ENCODE measurements around the gene MRPL58.

Gene MRPL58

GRCh38 chr17:75033346-75034235 is 21.1 kb downstream of the MRPL58 start (continued):
- TF ChIP-seq ZNF488 (tag by site-specific recombination; IDR thresholded peaks at IDR 0.05), result no peak
- TF ChIP-seq, protein P1, sequence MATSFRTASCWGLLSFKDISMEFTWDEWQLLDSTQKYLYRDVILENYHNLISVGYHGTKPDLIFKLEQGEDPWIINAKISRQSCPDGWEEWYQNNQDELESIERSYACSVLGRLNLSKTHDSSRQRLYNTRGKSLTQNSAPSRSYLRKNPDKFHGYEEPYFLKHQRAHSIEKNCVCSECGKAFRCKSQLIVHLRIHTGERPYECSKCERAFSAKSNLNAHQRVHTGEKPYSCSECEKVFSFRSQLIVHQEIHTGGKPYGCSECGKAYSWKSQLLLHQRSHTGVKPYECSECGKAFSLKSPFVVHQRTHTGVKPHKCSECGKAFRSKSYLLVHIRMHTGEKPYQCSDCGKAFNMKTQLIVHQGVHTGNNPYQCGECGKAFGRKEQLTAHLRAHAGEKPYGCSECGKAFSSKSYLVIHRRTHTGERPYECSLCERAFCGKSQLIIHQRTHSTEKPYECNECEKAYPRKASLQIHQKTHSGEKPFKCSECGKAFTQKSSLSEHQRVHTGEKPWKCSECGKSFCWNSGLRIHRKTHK (tag by site-specific recombination; IDR thresholded peaks at IDR 0.05), result no peak
- TF ChIP-seq, protein P2, sequence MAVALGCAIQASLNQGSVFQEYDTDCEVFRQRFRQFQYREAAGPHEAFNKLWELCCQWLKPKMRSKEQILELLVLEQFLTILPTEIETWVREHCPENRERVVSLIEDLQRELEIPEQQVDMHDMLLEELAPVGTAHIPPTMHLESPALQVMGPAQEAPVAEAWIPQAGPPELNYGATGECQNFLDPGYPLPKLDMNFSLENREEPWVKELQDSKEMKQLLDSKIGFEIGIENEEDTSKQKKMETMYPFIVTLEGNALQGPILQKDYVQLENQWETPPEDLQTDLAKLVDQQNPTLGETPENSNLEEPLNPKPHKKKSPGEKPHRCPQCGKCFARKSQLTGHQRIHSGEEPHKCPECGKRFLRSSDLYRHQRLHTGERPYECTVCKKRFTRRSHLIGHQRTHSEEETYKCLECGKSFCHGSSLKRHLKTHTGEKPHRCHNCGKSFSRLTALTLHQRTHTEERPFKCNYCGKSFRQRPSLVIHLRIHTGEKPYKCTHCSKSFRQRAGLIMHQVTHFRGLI (tag by site-specific recombination; IDR thresholded peaks at IDR 0.05), result no peak
- TF ChIP-seq ZNF341 (tag by site-specific recombination; IDR thresholded peaks at IDR 0.05; ENCODE audit: low read depth), result no peak
- no peak for TF ChIP-seq ZNF404 (tag by site-specific recombination; IDR thresholded peaks at IDR 0.05)
- TF ChIP-seq ZNF366 (tag by site-specific recombination; conservative IDR thresholded peaks at IDR 0.05), result peak; percentile 53; the same call in 1 of the 2 replicates
- no peak for TF ChIP-seq ZNF768 (tag by site-specific recombination; IDR thresholded peaks at IDR 0.05)
- peak; percentile 89 for TF ChIP-seq ZSCAN30 (tag by site-specific recombination; IDR thresholded peaks at IDR 0.05)
- TF ChIP-seq, protein P3, sequence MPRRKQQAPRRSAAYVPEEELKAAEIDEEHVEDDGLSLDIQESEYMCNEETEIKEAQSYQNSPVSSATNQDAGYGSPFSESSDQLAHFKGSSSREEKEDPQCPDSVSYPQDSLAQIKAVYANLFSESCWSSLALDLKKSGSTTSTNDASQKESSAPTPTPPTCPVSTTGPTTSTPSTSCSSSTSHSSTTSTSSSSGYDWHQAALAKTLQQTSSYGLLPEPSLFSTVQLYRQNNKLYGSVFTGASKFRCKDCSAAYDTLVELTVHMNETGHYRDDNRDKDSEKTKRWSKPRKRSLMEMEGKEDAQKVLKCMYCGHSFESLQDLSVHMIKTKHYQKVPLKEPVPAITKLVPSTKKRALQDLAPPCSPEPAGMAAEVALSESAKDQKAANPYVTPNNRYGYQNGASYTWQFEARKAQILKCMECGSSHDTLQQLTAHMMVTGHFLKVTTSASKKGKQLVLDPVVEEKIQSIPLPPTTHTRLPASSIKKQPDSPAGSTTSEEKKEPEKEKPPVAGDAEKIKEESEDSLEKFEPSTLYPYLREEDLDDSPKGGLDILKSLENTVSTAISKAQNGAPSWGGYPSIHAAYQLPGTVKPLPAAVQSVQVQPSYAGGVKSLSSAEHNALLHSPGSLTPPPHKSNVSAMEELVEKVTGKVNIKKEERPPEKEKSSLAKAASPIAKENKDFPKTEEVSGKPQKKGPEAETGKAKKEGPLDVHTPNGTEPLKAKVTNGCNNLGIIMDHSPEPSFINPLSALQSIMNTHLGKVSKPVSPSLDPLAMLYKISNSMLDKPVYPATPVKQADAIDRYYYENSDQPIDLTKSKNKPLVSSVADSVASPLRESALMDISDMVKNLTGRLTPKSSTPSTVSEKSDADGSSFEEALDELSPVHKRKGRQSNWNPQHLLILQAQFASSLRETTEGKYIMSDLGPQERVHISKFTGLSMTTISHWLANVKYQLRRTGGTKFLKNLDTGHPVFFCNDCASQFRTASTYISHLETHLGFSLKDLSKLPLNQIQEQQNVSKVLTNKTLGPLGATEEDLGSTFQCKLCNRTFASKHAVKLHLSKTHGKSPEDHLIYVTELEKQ (tag by site-specific recombination; IDR thresholded peaks at IDR 0.05; ENCODE audit: borderline replicate concordance), result peak; percentile 59; the same call in 1 of the 2 replicates
- no peak for TF ChIP-seq ZBTB1 (tag by site-specific recombination; IDR thresholded peaks at IDR 0.05)
- peak; percentile 77; the same call in 1 of the 2 replicates for TF ChIP-seq ZBTB17 (tag by site-specific recombination; IDR thresholded peaks at IDR 0.05)
- peak; percentile 73; the same call in 1 of the 2 replicates for TF ChIP-seq BCL11B (tag by site-specific recombination; IDR thresholded peaks at IDR 0.05; ENCODE audit: low read depth)
- TF ChIP-seq, protein P4, sequence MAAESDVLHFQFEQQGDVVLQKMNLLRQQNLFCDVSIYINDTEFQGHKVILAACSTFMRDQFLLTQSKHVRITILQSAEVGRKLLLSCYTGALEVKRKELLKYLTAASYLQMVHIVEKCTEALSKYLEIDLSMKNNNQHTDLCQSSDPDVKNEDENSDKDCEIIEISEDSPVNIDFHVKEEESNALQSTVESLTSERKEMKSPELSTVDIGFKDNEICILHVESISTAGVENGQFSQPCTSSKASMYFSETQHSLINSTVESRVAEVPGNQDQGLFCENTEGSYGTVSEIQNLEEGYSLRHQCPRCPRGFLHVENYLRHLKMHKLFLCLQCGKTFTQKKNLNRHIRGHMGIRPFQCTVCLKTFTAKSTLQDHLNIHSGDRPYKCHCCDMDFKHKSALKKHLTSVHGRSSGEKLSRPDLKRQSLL (tag by site-specific recombination; IDR thresholded peaks at IDR 0.05), result peak; percentile 62; the same call in 1 of the 2 replicates
- TF ChIP-seq KLF8 (tag by site-specific recombination; IDR thresholded peaks at IDR 0.05), result 0 out of 2 replicates have a peak, but pooled peaks have one; percentile 38
- no peak for TF ChIP-seq ZNF280C (tag by site-specific recombination; IDR thresholded peaks at IDR 0.05)
- peak; percentile 18; the same call in 1 of the 2 replicates for TF ChIP-seq ZXDB (tag by site-specific recombination; IDR thresholded peaks at IDR 0.05)
- TF ChIP-seq ZNF777 (tag by site-specific recombination; IDR thresholded peaks at IDR 0.05; ENCODE audit: borderline replicate concordance), result no peak; the same call in 1 of the 2 replicates
- TF ChIP-seq TRIM28 (IDR thresholded peaks at IDR 0.05; ENCODE audit: borderline replicate concordance, low read length), result peak; percentile 47; the same call in 1 of the 2 replicates
- peak; percentile 87 for TF ChIP-seq KLF16 (tag by site-specific recombination; IDR thresholded peaks at IDR 0.05)
- TF ChIP-seq ZNF48 (tag by site-specific recombination; IDR thresholded peaks at IDR 0.05), result no peak
- TF ChIP-seq, protein P5, sequence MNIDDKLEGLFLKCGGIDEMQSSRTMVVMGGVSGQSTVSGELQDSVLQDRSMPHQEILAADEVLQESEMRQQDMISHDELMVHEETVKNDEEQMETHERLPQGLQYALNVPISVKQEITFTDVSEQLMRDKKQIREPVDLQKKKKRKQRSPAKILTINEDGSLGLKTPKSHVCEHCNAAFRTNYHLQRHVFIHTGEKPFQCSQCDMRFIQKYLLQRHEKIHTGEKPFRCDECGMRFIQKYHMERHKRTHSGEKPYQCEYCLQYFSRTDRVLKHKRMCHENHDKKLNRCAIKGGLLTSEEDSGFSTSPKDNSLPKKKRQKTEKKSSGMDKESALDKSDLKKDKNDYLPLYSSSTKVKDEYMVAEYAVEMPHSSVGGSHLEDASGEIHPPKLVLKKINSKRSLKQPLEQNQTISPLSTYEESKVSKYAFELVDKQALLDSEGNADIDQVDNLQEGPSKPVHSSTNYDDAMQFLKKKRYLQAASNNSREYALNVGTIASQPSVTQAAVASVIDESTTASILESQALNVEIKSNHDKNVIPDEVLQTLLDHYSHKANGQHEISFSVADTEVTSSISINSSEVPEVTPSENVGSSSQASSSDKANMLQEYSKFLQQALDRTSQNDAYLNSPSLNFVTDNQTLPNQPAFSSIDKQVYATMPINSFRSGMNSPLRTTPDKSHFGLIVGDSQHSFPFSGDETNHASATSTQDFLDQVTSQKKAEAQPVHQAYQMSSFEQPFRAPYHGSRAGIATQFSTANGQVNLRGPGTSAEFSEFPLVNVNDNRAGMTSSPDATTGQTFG (tag by site-specific recombination; IDR thresholded peaks at IDR 0.05; ENCODE audit: borderline replicate concordance), result no peak
- TF ChIP-seq, protein P6, sequence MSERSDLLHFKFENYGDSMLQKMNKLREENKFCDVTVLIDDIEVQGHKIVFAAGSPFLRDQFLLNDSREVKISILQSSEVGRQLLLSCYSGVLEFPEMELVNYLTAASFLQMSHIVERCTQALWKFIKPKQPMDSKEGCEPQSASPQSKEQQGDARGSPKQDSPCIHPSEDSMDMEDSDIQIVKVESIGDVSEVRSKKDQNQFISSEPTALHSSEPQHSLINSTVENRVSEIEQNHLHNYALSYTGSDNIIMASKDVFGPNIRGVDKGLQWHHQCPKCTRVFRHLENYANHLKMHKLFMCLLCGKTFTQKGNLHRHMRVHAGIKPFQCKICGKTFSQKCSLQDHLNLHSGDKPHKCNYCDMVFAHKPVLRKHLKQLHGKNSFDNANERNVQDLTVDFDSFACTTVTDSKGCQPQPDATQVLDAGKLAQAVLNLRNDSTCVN (tag by site-specific recombination; optimal IDR thresholded peaks at IDR 0.05), result peak; percentile 92
- TF ChIP-seq MZF1 (tag by site-specific recombination; IDR thresholded peaks at IDR 0.05; ENCODE audit: borderline replicate concordance), result no peak
